ENCODE results near the gene AQR. TPM values are rescaled to one million over a fixed set of nuclear protein-coding genes. Genes with fewer than 3 reads are reported as not detected.

AQR gene
- total RNA-seq, 1 experiment from 2014 or later = 41.4 TPM

DNA sequence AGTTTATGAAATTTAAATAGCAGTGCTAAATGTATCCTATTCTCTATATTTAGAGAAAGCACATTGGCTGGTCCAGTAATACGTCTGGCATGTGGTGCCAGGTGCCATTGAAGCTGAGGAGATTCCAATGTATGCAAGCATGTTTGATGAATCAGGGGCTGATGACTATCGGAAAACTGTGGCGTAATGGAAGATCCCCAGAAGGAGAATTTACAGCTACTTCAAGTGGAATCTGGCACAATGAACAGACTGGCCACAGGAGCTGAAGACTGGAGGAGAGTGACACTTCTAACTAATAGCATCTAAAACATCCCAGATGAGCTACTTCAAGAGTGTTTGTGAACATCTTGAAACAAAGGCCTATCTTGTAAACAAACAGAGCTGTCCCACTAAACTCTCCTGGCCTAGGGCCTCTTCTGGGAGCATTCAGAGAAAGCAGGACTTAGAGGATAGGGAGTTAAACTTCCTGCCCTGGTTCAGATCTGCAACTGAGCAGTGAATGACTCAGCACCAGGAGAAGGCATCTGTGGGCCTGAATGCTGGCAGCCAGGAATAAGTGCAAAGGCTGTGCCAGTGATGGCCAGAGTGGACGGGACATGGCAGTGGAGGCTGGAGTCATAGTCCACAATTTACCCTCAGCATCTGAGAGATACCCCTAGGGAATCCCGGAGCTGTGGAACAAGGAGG is 159.0 kb downstream of the AQR start:
- intact Hi-C loops (cut with micrococcal nuclease; ENCODE audit: unreplicated experiment) (no loop called here), in situ Hi-C loops (cut with HindIII; ENCODE audit: low pct_unique_long_range_greater_than_20kb, low sequenced_read_pairs) (no loop called here)
- ChIA-PET POLR2A (no interaction called here), CTCF (no interaction called here)
- no peak overlapping the region for H3K27ac ChIP-seq (ENCODE audit: low read length)
- DNase-seq (ENCODE audit: low read depth, low spot score) = peak; percentile 8
- ATAC-seq = peak; percentile 56; the same call in 1 of the 2 replicates
- H3K27me3 ChIP-seq (ENCODE audit: control insufficient read depth, insufficient read depth, low read length) = no peaks in the 10 kb centered on the region
- H3K4me1 ChIP-seq (ENCODE audit: control insufficient read depth, insufficient read depth, low read length) = no peaks in the 10 kb centered on the region
- no peaks in the 10 kb centered on the region for H3K9me3 ChIP-seq (ENCODE audit: control insufficient read depth, insufficient read depth, low read depth, low read length)
- no peaks in the 10 kb centered on the region for H3K36me3 ChIP-seq (ENCODE audit: control insufficient read depth, insufficient read depth, low read length)
- TF ChIP-seq, protein P1, sequence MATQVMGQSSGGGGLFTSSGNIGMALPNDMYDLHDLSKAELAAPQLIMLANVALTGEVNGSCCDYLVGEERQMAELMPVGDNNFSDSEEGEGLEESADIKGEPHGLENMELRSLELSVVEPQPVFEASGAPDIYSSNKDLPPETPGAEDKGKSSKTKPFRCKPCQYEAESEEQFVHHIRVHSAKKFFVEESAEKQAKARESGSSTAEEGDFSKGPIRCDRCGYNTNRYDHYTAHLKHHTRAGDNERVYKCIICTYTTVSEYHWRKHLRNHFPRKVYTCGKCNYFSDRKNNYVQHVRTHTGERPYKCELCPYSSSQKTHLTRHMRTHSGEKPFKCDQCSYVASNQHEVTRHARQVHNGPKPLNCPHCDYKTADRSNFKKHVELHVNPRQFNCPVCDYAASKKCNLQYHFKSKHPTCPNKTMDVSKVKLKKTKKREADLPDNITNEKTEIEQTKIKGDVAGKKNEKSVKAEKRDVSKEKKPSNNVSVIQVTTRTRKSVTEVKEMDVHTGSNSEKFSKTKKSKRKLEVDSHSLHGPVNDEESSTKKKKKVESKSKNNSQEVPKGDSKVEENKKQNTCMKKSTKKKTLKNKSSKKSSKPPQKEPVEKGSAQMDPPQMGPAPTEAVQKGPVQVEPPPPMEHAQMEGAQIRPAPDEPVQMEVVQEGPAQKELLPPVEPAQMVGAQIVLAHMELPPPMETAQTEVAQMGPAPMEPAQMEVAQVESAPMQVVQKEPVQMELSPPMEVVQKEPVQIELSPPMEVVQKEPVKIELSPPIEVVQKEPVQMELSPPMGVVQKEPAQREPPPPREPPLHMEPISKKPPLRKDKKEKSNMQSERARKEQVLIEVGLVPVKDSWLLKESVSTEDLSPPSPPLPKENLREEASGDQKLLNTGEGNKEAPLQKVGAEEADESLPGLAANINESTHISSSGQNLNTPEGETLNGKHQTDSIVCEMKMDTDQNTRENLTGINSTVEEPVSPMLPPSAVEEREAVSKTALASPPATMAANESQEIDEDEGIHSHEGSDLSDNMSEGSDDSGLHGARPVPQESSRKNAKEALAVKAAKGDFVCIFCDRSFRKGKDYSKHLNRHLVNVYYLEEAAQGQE (IDR thresholded peaks at IDR 0.05; ENCODE audit: insufficient read depth in 1 of 2, low read depth in 2 of 2, low read length in 1 of 2) = no peak
- BruUV-seq (replicated peaks) = no TSS peak
- no peak overlapping the region for H3K4me3 ChIP-seq (ENCODE audit: low read depth in 2 of 2, low read length in 2 of 2)

GRCh38 chr15:34809186-34809585 is 160.4 kb downstream of the AQR start:
- ChIA-PET POLR2A (no interaction called here), CTCF (interaction anchor here (0.6 kb wide), 1 partner anchor 562 kb away, joined by 4 read pairs; no protein-coding TSS in a partner anchor)
- in situ Hi-C loops (cut with HindIII; ENCODE audit: low pct_unique_long_range_greater_than_20kb, low sequenced_read_pairs) = no loop called here
- Histone ChIP-seq H3K36me3 (ENCODE audit: control insufficient read depth, insufficient read depth, low read length) (no peaks in the 10 kb centered on the region), H3K4me3 (ENCODE audit: low read depth in 2 of 2, low read length in 2 of 2) (no peak overlapping the region), H3K27ac (ENCODE audit: low read length) (no peak overlapping the region), H3K4me1 (ENCODE audit: control insufficient read depth, insufficient read depth, low read length) (no peaks in the 10 kb centered on the region), H3K9me3 (ENCODE audit: control insufficient read depth, insufficient read depth, low read depth, low read length) (no peaks in the 10 kb centered on the region), H3K27me3 (ENCODE audit: control insufficient read depth, insufficient read depth, low read length) (no peaks in the 10 kb centered on the region)
- DNase-seq (ENCODE audit: low read depth, low spot score) (no peak), ATAC-seq (no peak)
- intact Hi-C loops (cut with micrococcal nuclease; ENCODE audit: unreplicated experiment) = no loop called here
- no TSS peak for BruUV-seq (replicated peaks)
- TF ChIP-seq TCF7L2 (IDR thresholded peaks at IDR 0.05; ENCODE audit: low read depth, low read length) (no peak), SIN3A (IDR thresholded peaks at IDR 0.05; ENCODE audit: borderline replicate concordance, insufficient read depth, low read depth, low read length) (no peak), POLR2AphosphoS5 (IDR thresholded peaks at IDR 0.05; ENCODE audit: low read depth, low read length) (no peak)
- TF ChIP-seq, protein P2, sequence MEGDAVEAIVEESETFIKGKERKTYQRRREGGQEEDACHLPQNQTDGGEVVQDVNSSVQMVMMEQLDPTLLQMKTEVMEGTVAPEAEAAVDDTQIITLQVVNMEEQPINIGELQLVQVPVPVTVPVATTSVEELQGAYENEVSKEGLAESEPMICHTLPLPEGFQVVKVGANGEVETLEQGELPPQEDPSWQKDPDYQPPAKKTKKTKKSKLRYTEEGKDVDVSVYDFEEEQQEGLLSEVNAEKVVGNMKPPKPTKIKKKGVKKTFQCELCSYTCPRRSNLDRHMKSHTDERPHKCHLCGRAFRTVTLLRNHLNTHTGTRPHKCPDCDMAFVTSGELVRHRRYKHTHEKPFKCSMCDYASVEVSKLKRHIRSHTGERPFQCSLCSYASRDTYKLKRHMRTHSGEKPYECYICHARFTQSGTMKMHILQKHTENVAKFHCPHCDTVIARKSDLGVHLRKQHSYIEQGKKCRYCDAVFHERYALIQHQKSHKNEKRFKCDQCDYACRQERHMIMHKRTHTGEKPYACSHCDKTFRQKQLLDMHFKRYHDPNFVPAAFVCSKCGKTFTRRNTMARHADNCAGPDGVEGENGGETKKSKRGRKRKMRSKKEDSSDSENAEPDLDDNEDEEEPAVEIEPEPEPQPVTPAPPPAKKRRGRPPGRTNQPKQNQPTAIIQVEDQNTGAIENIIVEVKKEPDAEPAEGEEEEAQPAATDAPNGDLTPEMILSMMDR (IDR thresholded peaks at IDR 0.05) = no peak
- TF ChIP-seq, protein P1 (IDR thresholded peaks at IDR 0.05; ENCODE audit: insufficient read depth in 1 of 2, low read depth in 2 of 2, low read length in 1 of 2) = no peak
